Prostate gland (tissue), 2 donors: ENCODE data around the gene FMN2. TPM values are rescaled to one million over a fixed set of nuclear protein-coding genes. Genes with fewer than 3 reads are reported as not detected.

ENCODE experiments used
- DNase-seq: peaks from one replicate; pipeline ENCODE4 v3.0.0-alpha.2; 2019; ENCODE audit warnings: low spot score
- H3K27ac ChIP-seq, 2 donors: fragments of 200-600 bp; sonication (generic); 2 replicates each; pipeline ENCODE4 v1.5.1; 2017 to 2019
- H3K27me3 ChIP-seq: fragments of 200-600 bp; sonication (generic); replicated peaks from 2 replicates; pipeline ENCODE4 v1.5.1; 2019; ENCODE audit not compliant: insufficient read depth
- H3K36me3 ChIP-seq, 2 donors: fragments of 200-600 bp; sonication (generic); 1 replicate in 1 of 2; 2 replicates in 1 of 2; pipeline versions ENCODE4 v1.5.1 to v1.8.1; 2017 to 2019
- H3K4me1 ChIP-seq: fragments of 200-600 bp; sonication (generic); replicated peaks from 2 replicates; pipeline ENCODE4 v1.5.1; 2019
- H3K4me3 ChIP-seq, 2 donors: fragments of 200-600 bp; sonication (generic); 2 replicates each; pipeline ENCODE4 v1.5.1; 2017 to 2019
- H3K9me3 ChIP-seq: fragments of 200-600 bp; sonication (generic); 2 replicates; pipeline ENCODE4 v1.5.1; 2017
- CTCF ChIP-seq, 4 experiments: fragments of 200-600 bp in 2 of 4; fragments of 450-650 bp in 2 of 4; sonication (generic) in 2 of 4; IDR thresholded peaks; 1 replicate in 3 of 4; 2 replicates in 1 of 4; pipeline ENCODE4 v1.5.1; 2016 to 2019; ENCODE audit warnings: antibody characterized with exemption in 4 of 4, mild to moderate bottlenecking in 2 of 4, moderate library complexity in 2 of 4
- POLR2A ChIP-seq: fragments of 450-650 bp; IDR thresholded peaks from one replicate; pipeline ENCODE4 v1.6.1; 2016; ENCODE audit warnings: antibody characterized with exemption, mild to moderate bottlenecking
- POLR2AphosphoS5 ChIP-seq: sonication (generic); formaldehyde crosslinking; IDR thresholded peaks from one replicate; pipeline ENCODE4 v1.6.1; 2017; ENCODE audit warnings: antibody characterized with exemption
- WGBS: methylation state at CpG from one replicate; pipeline ENCODE4 v1.1.5; 2018; 5-methylcytosine and 5-hydroxymethylcytosine counted together
- intact Hi-C: fragments of 100-400 bp; cut with DNase I; formaldehyde crosslinking; loops from one replicate; pipeline ENCODE4 v1.14.2; 2022
- total RNA-seq, 2 donors: library from RNA; depleted of rRNA; stranded (reverse); fragments of >200 nt; gene quantifications; one replicate each; pipeline ENCODE4 v1.1.0, GENCODE V29; 2016

FMN2 gene
- total RNA-seq, 2 donors from 2014 or later, result 0.27 to 4.8 TPM

DNA sequence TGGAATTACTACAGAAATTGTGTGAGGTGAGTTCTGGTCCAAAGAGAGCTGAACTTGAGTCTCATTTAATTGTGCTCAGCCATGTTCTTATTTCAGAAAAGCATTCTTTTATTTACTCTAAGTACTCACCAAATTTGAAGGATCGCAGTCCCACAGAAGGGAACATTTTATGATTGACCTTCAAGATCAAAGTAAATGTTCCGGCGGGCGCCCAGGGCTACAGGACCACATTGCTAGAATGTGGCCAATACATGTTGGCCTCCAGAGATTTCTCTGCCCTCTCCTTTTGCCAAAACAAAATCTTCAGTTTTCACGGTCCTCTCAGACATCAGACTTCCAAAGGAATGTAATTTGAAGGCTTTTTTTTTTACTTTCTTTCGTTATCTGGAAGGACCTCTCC is 237.8 kb downstream of the FMN2 start:
- no peak for DNase-seq
- TF ChIP-seq CTCF (IDR thresholded peaks at IDR 0.05) (no peak), POLR2A (no peak), POLR2AphosphoS5 (no peak)
- no peak overlapping the region for H3K4me3 ChIP-seq
- H3K27me3 ChIP-seq, result no peaks in the 10 kb centered on the region
- no peak overlapping the region for H3K27ac ChIP-seq
- H3K4me1 ChIP-seq, result no peaks in the 10 kb centered on the region
- no peaks in the 10 kb centered on the region for H3K9me3 ChIP-seq
- no peaks in the 10 kb centered on the region for H3K36me3 ChIP-seq
- 75% methylated on average over 6 of the region's 6 CpGs for WGBS
- intact Hi-C loops, result no loop called here

GRCh38 chr1:240332672-240333071 is 241.0 kb downstream of the FMN2 start:
- Histone ChIP-seq H3K27me3 (no peaks in the 10 kb centered on the region), H3K4me3 (no peak overlapping the region), H3K4me1 (no peaks in the 10 kb centered on the region), H3K36me3 (no peaks in the 10 kb centered on the region), H3K9me3 (no peaks in the 10 kb centered on the region), H3K27ac (no peak overlapping the region)
- TF ChIP-seq CTCF (IDR thresholded peaks at IDR 0.05) (no peak), POLR2A (no peak), POLR2AphosphoS5 (no peak)
- no peak for DNase-seq
- WGBS, result 34% methylated on average over 3 of the region's 3 CpGs
- intact Hi-C loops, result no loop called here

GRCh38 chr1:240337781-240338180 is 246.1 kb downstream of the FMN2 start:
- H3K36me3 ChIP-seq, result no peaks in the 10 kb centered on the region
- no peak for DNase-seq
- no peak overlapping the region for H3K4me3 ChIP-seq
- TF ChIP-seq CTCF (IDR thresholded peaks at IDR 0.05) (no peak), POLR2A (no peak), POLR2AphosphoS5 (no peak)
- intact Hi-C loops, result no loop called here
- no peaks in the 10 kb centered on the region for H3K4me1 ChIP-seq
- WGBS, result 47% methylated on average over 5 of the region's 5 CpGs
- H3K9me3 ChIP-seq, result no peaks in the 10 kb centered on the region
- H3K27me3 ChIP-seq, result no peaks in the 10 kb centered on the region
- H3K27ac ChIP-seq, result no peak overlapping the region

- intact Hi-C loops, result no loop called here
- 90% methylated on average over 9 of the region's 9 CpGs for WGBS
- Histone ChIP-seq H3K27ac (no peak overlapping the region), H3K27me3 (no peaks in the 10 kb centered on the region), H3K9me3 (no peaks in the 10 kb centered on the region), H3K36me3 (no peaks in the 10 kb centered on the region), H3K4me3 (no peak overlapping the region), H3K4me1 (no peaks in the 10 kb centered on the region)
- TF ChIP-seq CTCF (IDR thresholded peaks at IDR 0.05) (no peak), POLR2AphosphoS5 (no peak), POLR2A (no peak)
- no peak for DNase-seq
These were observed 247.2 kb downstream of the FMN2 start for GRCh38 chr1:240338837-240339236.

DNA sequence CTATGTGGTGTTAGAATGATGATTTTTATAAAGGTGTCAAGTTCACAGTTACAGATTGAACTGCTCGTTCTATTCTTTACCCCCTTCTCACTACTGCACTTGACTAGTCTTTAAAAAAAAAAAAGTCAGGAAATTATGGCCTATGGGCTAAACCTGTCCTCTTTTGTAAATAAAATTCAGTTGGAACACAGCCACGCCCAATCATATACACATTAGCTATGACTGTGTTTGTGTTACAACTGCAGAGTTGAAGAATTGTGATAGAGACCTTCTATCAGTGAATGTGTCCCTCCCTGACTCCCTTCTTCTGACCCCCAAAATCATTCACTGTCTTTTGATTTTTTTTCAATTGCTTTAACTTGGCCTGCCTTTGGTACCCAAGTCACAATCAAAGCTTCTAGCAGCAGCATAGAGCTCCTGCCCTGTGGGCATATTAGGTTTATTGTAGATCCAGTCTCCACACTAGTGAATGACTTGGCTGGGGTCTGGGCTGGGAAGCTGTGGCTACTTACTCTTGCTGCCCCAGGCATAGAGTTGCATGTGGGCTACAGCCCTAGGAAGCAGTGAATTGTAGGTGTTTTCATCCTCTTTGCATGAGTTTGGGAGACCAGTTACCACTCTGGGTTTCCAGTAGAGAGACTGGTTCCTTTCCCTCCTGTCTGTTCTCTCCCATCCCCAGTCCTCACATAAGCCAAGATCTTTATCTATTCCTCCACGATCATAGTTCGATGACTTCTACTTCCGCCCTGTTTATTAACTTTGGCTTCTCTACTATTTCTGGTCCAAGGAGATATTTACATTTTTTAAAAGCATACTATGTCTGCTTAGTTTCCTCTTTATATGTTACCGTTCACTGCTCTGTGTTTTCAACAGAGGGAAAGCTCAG is 249.9 kb downstream of the FMN2 start:
- WGBS, result 45% methylated on average over 6 of the region's 6 CpGs
- Histone ChIP-seq H3K27me3 (no peaks in the 10 kb centered on the region), H3K4me3 (no peak overlapping the region), H3K36me3 (no peaks in the 10 kb centered on the region), H3K27ac (no peak overlapping the region), H3K9me3 (no peaks in the 10 kb centered on the region), H3K4me1 (no peaks in the 10 kb centered on the region)
- no peak for TF ChIP-seq POLR2AphosphoS5
- TF ChIP-seq CTCF (IDR thresholded peaks at IDR 0.05), result no peak
- no peak for TF ChIP-seq POLR2A
- intact Hi-C loops, result no loop called here
- DNase-seq, result no peak
